Activated gamma-delta T cell (primary cell): Measurements from ENCODE around the gene MCM10.
"Not testable (repeated sequence)": the region's sequence is repeated elsewhere in the genome, so short reads cannot be mapped to it uniquely, and the experiment has no call there.

Experiments used
- DNase-seq: peaks from one replicate; lab custom pipeline; 2025; lab: John Stamatoyannopoulos, UW

Gene MCM10

GRCh38 chr10:13221572-13221971 is 60.2 kb downstream of the MCM10 start:
- no peak for DNase-seq

GRCh38 chr10:13222151-13222550 is 60.8 kb downstream of the MCM10 start:
- DNase-seq: no peak

DNA sequence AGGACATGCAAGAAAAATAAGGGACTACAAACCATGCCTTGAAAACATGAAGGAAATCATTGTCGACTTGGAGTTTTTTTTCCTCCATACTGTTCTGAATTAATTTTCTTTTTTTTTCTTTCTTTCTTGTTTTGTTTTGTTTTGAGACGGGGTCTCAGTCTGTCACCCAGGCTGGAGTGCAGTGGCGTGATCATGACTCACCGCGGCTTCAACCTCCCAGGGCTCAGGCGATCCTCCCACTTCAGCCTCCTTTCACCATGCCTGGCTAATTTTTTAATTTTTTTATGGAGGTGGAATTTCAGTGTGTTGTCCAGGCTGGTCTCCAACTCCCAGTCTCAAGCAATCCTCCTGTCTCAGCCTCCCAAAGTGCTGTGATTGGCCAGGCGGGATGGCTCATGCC is 61.2 kb downstream of the MCM10 start:
- no peak for DNase-seq

DNA sequence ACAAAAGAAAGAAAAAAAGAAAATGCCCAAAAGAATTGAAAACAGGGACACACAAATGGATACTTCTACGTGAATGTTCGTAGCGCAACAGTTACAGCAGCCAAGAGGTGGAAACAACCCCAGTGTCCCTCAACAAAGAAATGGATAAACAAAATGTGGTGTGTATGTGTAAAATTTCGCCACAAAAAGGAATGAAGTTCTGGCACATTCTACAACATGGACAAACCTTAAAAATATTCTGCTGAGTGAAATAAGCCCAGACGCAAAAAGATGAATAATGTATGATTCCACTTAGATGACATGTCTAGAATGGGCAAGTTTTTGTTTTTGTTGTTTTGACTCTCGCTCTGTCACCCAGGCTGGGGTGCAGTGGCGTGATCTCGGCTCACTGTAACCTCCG is 61.9 kb downstream of the MCM10 start:
- no peak for DNase-seq

DNA sequence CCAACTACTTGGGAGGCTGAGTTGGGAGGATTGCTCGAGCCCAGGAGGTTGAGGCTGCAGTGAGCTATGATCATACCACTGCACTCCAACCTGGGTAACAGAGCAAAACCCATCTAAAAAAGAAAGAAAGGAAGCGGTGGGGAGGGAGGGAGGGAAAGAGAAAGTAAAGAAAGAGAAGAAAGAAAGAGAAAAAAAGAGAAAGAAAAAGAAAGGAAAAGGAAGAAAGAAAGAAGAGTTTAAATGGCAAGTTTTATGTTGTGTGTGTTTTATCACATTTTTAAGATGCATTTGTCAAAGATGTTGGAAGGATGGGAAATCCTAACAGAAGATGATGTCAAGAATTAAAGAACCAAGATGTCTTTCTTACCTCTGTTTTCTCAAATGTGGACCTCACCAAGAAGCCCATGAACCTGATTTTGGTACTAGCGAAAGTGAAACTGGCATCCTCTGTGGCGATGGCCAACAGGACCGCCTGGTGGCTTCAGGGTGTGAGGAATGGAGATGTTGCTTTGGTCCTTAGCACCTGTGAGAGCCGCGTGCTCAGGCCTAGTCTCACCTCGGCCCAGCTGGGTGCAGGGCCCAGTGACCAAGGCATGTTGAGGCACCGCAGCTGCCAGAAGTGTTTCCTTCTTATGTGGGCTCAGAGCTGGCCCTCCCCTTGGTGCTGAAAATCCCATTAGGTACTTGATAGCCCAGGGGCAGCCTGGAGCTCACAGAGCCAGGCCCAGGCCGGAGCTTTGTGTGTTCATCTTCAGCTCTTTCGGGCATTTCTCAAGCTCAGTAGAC is 63.0 kb downstream of the MCM10 start:
- DNase-seq: no peak

- DNase-seq: no peak
Measured at GRCh38 chr10:13225601-13226000, 64.2 kb downstream of the MCM10 start.

DNA sequence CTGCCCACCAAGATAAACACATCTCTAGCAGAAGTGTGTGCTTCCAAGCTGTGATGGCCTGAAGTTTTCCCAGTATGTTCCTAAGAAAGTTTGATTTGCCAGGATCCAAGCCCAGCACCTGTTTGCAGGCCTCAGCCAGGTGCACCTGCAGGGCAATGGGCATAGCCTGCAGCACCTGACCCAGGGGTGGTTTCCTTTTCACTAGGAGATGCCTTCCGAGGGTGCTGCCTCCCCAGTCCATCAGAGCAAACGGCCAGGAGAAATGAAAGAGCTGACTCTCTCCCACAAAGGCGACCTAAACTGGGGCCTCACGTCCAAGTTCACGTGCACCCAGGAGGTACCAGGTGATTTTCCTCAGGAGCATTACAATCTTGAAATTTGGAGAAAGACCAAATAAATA is 65.7 kb downstream of the MCM10 start:
- no peak for DNase-seq

DNA sequence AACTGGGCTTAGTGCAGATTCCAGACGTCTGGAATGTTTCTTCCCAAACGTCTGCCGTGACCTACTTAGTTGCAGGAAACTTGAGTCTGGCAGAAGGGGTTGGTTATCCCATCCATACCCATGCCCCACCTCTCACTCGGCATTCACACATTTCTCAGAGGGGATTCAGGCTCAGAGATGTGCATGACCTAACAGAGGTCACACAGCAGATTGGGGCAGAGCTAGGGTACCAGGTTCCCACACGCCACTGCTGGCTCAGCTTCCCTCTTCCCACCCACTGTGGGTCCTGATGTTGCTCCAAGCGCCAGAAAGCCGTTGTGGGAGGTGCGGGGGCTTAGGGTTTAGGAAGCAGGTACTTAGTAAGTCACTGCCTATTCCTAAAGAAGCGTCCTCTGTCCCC is 69.8 kb downstream of the MCM10 start:
- DNase-seq: no peak

- DNase-seq: no peak
Measured at GRCh38 chr10:13231808-13232207, 70.5 kb downstream of the MCM10 start.

GRCh38 chr10:13233358-13233757 is 72.0 kb downstream of the MCM10 start:
- DNase-seq: no peak

- no peak for DNase-seq
Measured at GRCh38 chr10:13234172-13234571, 72.8 kb downstream of the MCM10 start, which contains the start of gene UCMA. TSS of gene UCMA (minus strand) at chr10:13234374. CDS start at chr10:13234258, 116 bp downstream.

- not testable (repeated sequence) for DNase-seq
Measured at GRCh38 chr10:13234736-13235135, 73.4 kb downstream of the MCM10 start.

DNA sequence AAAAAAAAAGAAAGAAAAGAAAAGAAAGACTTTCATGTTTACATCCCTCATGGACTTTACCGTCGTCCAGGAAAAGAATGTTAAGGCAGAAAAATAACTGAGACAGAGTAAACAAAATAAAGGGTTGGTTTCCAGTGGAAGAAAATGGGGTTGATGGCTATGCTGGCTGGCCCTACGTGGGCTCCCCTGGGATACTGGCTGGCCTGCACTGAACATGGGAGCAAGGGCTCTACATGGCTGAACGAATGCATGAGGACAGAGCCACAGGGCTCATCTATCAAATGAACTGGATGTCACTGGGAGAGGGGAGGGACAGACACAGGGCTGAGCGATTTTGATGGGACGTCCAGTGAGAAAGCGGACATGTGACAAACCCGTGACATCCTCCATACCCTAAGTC is 75.3 kb downstream of the MCM10 start:
- no peak for DNase-seq

DNA sequence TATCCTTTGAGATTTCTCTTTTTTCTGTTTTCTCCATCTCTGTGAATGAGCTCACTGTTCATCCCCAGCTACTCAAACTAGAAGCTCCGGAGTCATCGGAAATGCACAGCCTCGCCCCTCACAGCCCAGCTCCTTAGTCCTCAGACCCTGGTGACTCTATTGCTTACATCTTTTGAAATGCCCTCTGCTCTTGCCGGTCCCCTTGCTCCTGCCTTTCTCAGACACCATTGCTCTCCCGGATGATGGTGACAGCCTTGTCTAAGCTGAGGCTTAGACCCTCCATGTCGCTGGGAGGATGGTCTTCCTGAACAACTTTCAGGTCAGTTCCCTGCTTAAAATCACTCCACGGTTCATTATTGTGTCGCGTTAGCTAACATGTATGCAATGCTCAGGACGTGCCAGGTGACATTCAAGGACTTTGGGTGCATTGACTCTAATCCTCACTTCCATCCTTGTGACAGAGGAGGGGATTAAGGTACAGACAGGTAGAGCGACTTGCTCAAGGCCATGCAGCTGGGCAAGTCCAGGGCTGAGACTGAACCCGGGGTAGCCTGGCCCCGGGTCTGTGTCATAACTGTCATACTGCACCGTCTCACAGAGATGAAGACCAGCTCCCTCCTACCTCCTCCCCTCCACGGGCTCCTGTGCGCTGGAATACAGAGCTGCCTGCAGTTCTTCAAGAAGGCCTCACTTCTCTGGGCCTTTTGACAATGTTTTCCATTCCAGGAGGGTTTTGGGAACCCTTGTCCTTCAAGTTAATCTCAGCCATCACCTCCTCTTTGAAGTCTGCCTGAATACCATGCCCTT is 77.1 kb downstream of the MCM10 start:
- no peak for DNase-seq

- DNase-seq: no peak
Measured at GRCh38 chr10:13239923-13240322, 78.6 kb downstream of the MCM10 start.

DNA sequence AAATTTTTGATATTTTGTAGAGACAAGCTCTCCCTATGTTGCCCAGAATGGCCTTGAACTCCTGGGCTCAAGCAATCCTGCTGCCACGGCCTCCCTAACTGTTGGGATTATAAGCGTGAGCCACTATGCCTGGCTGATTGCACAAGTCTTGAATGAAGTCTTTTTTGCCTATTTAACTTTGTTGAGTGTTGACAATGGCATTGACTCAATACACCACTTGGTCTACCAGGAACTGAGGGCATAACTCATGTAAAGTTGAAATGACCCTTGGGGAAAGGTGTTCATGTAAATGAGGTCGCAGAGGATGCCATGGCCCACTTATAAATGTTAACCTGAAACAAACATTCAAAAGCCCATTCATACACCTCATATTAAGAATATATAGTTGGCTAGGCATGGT is 80.3 kb downstream of the MCM10 start:
- DNase-seq: no peak

GRCh38 chr10:13242260-13242659 is 80.9 kb downstream of the MCM10 start:
- not testable (repeated sequence) for DNase-seq

GRCh38 chr10:13247246-13247645 is 85.9 kb downstream of the MCM10 start:
- no peak for DNase-seq

DNA sequence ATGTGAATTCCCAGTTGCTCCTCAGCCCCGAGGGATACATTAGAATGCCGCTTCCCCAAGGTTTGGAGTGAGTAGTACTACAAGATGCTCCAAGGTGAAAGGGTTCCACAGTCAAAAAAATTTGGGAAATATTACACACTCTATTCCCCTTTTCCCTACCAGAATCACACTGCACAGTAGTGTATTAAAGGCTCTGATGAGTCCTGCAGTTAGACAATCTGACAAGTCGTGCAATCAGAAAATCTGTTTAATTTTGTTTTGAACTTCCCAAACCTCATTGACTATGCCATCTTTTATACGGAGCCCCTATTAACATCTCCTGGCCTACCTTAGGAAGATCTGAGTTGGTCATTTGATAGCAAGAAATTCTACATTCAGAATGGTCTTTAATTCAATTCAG is 86.4 kb downstream of the MCM10 start:
- DNase-seq: no peak

DNA sequence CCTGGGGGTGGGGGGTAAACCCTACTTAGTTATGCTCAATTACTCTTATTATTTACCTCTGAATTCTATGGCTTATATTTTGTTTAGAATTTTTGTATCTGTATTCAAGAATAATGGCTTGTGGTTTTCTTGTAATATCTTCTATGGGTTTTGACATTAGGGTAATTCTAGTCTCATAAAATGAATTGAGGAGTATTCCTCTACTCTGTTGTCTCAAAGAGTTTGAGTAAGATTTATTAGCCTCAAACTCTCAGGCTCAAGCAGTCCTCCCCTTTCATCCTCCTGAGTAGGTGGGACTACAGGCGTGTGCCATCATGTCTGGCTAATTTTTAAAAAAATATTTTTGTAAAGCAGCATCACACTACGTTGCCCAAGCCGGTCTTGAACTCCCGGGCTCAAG is 92.4 kb downstream of the MCM10 start:
- no peak for DNase-seq

GRCh38 chr10:13256627-13257026 is 95.3 kb downstream of the MCM10 start:
- no peak for DNase-seq

- DNase-seq: no peak
Measured at GRCh38 chr10:13257621-13258140, 96.3 kb downstream of the MCM10 start.
